ENCODE measurements around the gene THAP3.
A peak's percentile ranks its signal among the peaks of the same experiment; 100 is the strongest.
"Not testable (repeated sequence)": the region's sequence is repeated elsewhere in the genome, so short reads cannot be mapped to it uniquely, and the experiment has no call there.

Gene THAP3

GRCh38 chr1:6591222-6591621 lies 33.4 kb upstream of the THAP3 start:
- DNase-seq (ENCODE audit: low read depth in 2 of 2) = no peak

- DNase-seq (ENCODE audit: low read depth in 2 of 2) = no peak
Observed at GRCh38 chr1:6591644-6592043, 33.0 kb upstream of the THAP3 start.

- no peak for DNase-seq (ENCODE audit: low read depth in 2 of 2)
Observed at GRCh38 chr1:6592441-6592840, 32.2 kb upstream of the THAP3 start.

GRCh38 chr1:6592865-6593593 lies 31.6 kb upstream of the THAP3 start:
- no peak for DNase-seq (ENCODE audit: low read depth in 2 of 2)

- no peak for DNase-seq (ENCODE audit: low read depth in 2 of 2)
Observed at GRCh38 chr1:6593810-6594209, 30.9 kb upstream of the THAP3 start.

GRCh38 chr1:6594977-6595740 lies 29.5 kb upstream of the THAP3 start:
- DNase-seq (ENCODE audit: low read depth in 2 of 2) = no peak

- no peak for DNase-seq (ENCODE audit: low read depth in 2 of 2)
Observed at GRCh38 chr1:6596351-6596750, 28.3 kb upstream of the THAP3 start.

- no peak for DNase-seq (ENCODE audit: low read depth in 2 of 2)
Observed at GRCh38 chr1:6596886-6597776, 27.5 kb upstream of the THAP3 start.

- DNase-seq (ENCODE audit: low read depth in 2 of 2) = no peak
Observed at GRCh38 chr1:6597777-6598131, 26.9 kb upstream of the THAP3 start.

GRCh38 chr1:6599141-6599975 lies 25.3 kb upstream of the THAP3 start:
- peak in 1 of 2 donors; percentile 36 for DNase-seq (ENCODE audit: low read depth in 2 of 2)

GRCh38 chr1:6599991-6600390 lies 24.7 kb upstream of the THAP3 start:
- not testable (repeated sequence) for DNase-seq (ENCODE audit: low read depth in 2 of 2)

GRCh38 chr1:6600410-6601048 lies 24.1 kb upstream of the THAP3 start:
- no peak for DNase-seq (ENCODE audit: low read depth in 2 of 2)

- peak in 1 of 2 donors; percentile 64 for DNase-seq (ENCODE audit: low read depth in 2 of 2)
Observed at GRCh38 chr1:6601049-6601922, 23.4 kb upstream of the THAP3 start.

GRCh38 chr1:6601923-6602668 lies 22.6 kb upstream of the THAP3 start:
- no peak for DNase-seq (ENCODE audit: low read depth in 2 of 2)

- DNase-seq (ENCODE audit: low read depth in 2 of 2) = peak; percentile 74 to 76
Observed at GRCh38 chr1:6602669-6603237, 21.9 kb upstream of the THAP3 start, which contains the start of gene KLHL21. TSS of gene KLHL21 (minus strand) at chr1:6602869. CDS start at chr1:6602817, 52 bp downstream.

GRCh38 chr1:6603238-6603914 lies 21.3 kb upstream of the THAP3 start:
- DNase-seq (ENCODE audit: low read depth in 2 of 2) = peak in 1 of 2 donors; percentile 16

- DNase-seq (ENCODE audit: low read depth in 2 of 2) = no peak
Observed at GRCh38 chr1:6603915-6604558, 20.6 kb upstream of the THAP3 start.
